Neural progenitor cell (in vitro differentiated cells): Measurements from ENCODE around the gene TMEM205. TPM values are rescaled to one million over a fixed set of nuclear protein-coding genes. Genes with fewer than 3 reads are reported as not detected.

Experiments used
- DNase-seq: peaks from one replicate; pipeline ENCODE4 v3.0.0-alpha.2; 2016; ENCODE audit warnings: low spot score
- H2AFZ ChIP-seq: fragments of 200-600 bp; sonication (generic); replicated peaks from 2 replicates; pipeline ENCODE4 v1.6.1; 2016; ENCODE audit warnings: antibody characterized with exemption
- H3F3A ChIP-seq: fragments of 200-600 bp; sonication (generic); 2 replicates; pipeline ENCODE4 v1.6.1; 2016; ENCODE audit warnings: antibody characterized with exemption, low read depth
- H3K27ac ChIP-seq: fragments of 200-600 bp; sonication (generic); 2 replicates; pipeline ENCODE4 v1.5.1; 2016; ENCODE audit warnings: mild to moderate bottlenecking
- H3K27me3 ChIP-seq: fragments of 200-600 bp; sonication (generic); 2 replicates; pipeline ENCODE4 v1.6.1; 2016; ENCODE audit warnings: mild to moderate bottlenecking, moderate library complexity
- H3K36me3 ChIP-seq: fragments of 200-600 bp; sonication (generic); 2 replicates; pipeline ENCODE4 v1.5.1; 2016
- H3K4me1 ChIP-seq: fragments of 200-600 bp; sonication (generic); 2 replicates; pipeline ENCODE4 v1.6.1; 2016; ENCODE audit warnings: mixed run types
- H3K4me2 ChIP-seq: fragments of 200-600 bp; sonication (generic); 2 replicates; pipeline ENCODE4 v1.6.1; 2016
- H3K4me3 ChIP-seq: fragments of 200-600 bp; sonication (generic); 2 replicates; pipeline ENCODE4 v1.5.1; 2016
- H3K79me2 ChIP-seq: fragments of 200-600 bp; sonication (generic); 2 replicates; pipeline ENCODE4 v1.6.1; 2016; ENCODE audit warnings: low read depth
- H3K9ac ChIP-seq: fragments of 200-600 bp; sonication (generic); 2 replicates; pipeline ENCODE4 v1.6.1; 2016
- H3K9me3 ChIP-seq: fragments of 200-600 bp; sonication (generic); 2 replicates; pipeline ENCODE4 v1.5.1; 2016; ENCODE audit warnings: low read depth
- H4K20me1 ChIP-seq: fragments of 200-600 bp; sonication (generic); 2 replicates; pipeline ENCODE4 v1.6.1; 2016; ENCODE audit warnings: low read depth
- H3K27ac Mint-ChIP-seq: 3 replicates; pipeline ENCODE4 v1.8.0; 2021; ENCODE audit warnings: mixed read lengths
- H3K27me3 Mint-ChIP-seq: 2 replicates; pipeline ENCODE4 v1.8.0; 2022; ENCODE audit warnings: low read depth, mild to moderate bottlenecking, inconsistent platforms, moderate library complexity, mixed read lengths; ENCODE audit not compliant: insufficient read depth
- H3K36me3 Mint-ChIP-seq: 3 replicates; pipeline ENCODE4 v1.8.0; 2021; ENCODE audit warnings: mixed read lengths
- H3K4me1 Mint-ChIP-seq: 3 replicates; pipeline ENCODE4 v1.8.0; 2021; ENCODE audit warnings: mixed read lengths
- H3K4me3 Mint-ChIP-seq: 3 replicates; pipeline ENCODE4 v1.8.0; 2021; ENCODE audit warnings: mild to moderate bottlenecking, moderate library complexity, mixed read lengths
- H3K9me3 Mint-ChIP-seq: 3 replicates; pipeline ENCODE4 v1.8.0; 2020; ENCODE audit warnings: mixed read lengths
- EZH2 ChIP-seq: fragments of 200-600 bp; sonication (generic); IDR thresholded peaks from 2 replicates; pipeline ENCODE4 v1.6.1; 2017; ENCODE audit warnings: antibody characterized with exemption, mild to moderate bottlenecking, moderate library complexity
- EZH2phosphoT487 ChIP-seq: fragments of 200-600 bp; sonication (generic); IDR thresholded peaks from 2 replicates; pipeline ENCODE4 v1.6.1; 2017; ENCODE audit warnings: antibody characterized with exemption
- total RNA-seq: library from RNA; depleted of rRNA; stranded (reverse); fragments of >200 nt; gene quantifications from 2 replicates; pipeline ENCODE4 v1.2.3, GENCODE V29; 2015; ENCODE audit warnings: low replicate concordance
- TF ChIP-seq, protein P1 (sequence below): fragments of 200-600 bp; sonication (generic); IDR thresholded peaks from 2 replicates; pipeline ENCODE4 v1.5.1; 2017; ENCODE audit warnings: antibody characterized with exemption, mild to moderate bottlenecking

The TMEM205 gene
- total RNA-seq, 1 donor from 2014 or later, result 57.0 TPM

DNA sequence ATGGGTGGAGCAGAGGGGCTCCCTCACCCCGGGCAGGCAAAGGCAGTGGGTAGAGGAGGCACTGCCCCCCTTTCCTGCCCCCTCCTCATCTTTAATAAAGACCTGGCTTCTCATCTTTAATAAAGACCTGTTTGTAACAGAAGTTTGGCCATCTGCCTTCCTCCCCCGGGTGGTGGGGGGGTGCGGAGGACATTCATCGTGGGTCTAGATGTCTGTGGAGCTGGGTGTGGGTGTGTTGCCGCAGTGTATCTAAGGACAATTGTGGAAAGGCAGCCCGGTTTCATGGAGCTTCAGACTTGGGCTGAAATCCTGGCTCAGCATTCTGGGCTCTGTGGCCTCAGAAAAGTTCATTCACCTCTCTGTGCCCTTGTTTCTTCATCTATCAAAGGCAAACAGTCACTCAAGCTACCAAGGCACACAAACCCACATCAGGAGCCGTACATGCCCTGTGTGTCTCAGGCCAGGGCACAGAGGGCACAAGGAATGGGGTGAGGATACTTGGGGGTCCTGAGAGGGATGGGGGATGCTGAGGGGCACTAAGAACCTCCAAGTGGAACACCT is 19.6 kb upstream of the TMEM205 start:
- Histone ChIP-seq H3K4me2 (no peak overlapping the region), H2AFZ (no peak overlapping the region), H3K4me3 (no peak overlapping the region), H3K9ac (no peak overlapping the region), H3F3A (peaks cover 6% of the 10 kb centered on the region), H3K27me3 (peaks cover 7% of the 10 kb centered on the region), H4K20me1 (peaks cover 34% of the 10 kb centered on the region), H3K4me1 (peaks cover 4% of the 10 kb centered on the region), H3K27ac (no peak overlapping the region), H3K79me2 (no peaks in the 10 kb centered on the region), H3K36me3 (no peaks in the 10 kb centered on the region), H3K9me3 (no peaks in the 10 kb centered on the region)
- Mint-ChIP-seq H3K9me3 (no peaks in the 10 kb centered on the region), H3K36me3 (no peaks in the 10 kb centered on the region), H3K27me3 (no peaks in the 10 kb centered on the region), H3K4me1 (peaks cover 10% of the 10 kb centered on the region), H3K27ac (no peak overlapping the region), H3K4me3 (no peak overlapping the region)
- DNase-seq, result no peak
- TF ChIP-seq EZH2phosphoT487, result no peak
- TF ChIP-seq, protein P1, sequence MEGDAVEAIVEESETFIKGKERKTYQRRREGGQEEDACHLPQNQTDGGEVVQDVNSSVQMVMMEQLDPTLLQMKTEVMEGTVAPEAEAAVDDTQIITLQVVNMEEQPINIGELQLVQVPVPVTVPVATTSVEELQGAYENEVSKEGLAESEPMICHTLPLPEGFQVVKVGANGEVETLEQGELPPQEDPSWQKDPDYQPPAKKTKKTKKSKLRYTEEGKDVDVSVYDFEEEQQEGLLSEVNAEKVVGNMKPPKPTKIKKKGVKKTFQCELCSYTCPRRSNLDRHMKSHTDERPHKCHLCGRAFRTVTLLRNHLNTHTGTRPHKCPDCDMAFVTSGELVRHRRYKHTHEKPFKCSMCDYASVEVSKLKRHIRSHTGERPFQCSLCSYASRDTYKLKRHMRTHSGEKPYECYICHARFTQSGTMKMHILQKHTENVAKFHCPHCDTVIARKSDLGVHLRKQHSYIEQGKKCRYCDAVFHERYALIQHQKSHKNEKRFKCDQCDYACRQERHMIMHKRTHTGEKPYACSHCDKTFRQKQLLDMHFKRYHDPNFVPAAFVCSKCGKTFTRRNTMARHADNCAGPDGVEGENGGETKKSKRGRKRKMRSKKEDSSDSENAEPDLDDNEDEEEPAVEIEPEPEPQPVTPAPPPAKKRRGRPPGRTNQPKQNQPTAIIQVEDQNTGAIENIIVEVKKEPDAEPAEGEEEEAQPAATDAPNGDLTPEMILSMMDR, result no peak
- no peak for TF ChIP-seq EZH2

DNA sequence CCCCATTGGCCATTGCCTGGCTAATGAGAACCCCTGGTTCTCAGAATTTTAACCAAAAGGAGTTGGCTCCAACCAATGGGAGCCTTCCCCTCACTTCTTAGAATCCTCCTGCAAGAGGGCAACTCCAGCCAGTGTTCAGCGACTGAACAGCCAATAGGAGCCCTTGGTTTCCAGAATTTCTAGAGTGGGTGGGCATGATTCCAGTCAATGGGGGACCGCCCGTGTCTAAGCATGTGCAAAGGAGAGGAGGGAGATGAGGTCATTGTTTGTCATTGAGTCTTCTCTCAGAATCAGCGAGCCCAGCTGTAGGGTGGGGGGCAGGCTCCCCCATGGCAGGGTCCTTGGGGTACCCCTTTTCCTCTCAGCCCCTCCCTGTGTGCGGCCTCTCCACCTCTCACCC is 18.9 kb upstream of the TMEM205 start:
- no peak overlapping the region for H3K4me3 Mint-ChIP-seq

DNA sequence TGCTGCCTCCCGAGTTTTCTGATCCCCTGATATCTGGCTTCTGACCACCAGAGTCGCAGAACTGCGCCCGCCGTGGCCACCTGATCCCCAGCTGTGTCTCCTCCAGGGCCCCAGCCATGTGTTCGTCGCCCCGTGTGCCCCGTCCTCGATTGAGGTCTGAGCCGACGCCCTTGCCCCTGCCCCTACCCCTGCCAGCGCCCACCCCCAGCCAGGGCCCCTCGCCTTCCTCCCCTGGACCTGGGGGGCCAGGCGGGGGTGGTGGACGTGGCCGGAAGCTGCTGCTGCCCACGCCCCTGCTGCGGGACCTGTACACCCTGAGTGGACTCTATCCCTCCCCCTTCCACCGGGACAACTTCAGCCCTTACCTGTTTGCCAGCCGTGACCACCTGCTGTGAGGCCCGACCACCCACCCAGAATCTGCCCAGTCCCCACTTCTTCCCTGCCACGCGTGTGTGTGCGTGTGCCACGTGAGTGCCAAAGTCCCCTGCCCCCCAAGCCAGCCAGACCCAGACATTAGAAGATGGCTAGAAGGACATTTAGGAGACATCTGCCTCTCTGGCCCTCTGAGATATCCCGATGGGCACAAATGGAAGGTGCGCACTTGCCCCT is 18.3 kb upstream of the TMEM205 start:
- Histone ChIP-seq H3K4me3 (no peak overlapping the region), H3K9me3 (no peaks in the 10 kb centered on the region), H3F3A (peaks cover 6% of the 10 kb centered on the region), H2AFZ (no peak overlapping the region), H3K4me1 (peaks cover 4% of the 10 kb centered on the region), H3K79me2 (no peaks in the 10 kb centered on the region), H3K9ac (no peak overlapping the region), H4K20me1 (peaks cover 30% of the 10 kb centered on the region), H3K36me3 (no peaks in the 10 kb centered on the region), H3K4me2 (no peak overlapping the region), H3K27me3 (peaks cover 19% of the 10 kb centered on the region), H3K27ac (no peak overlapping the region)
- peaks cover 10% of the 10 kb centered on the region for H3K4me1 Mint-ChIP-seq
- no peak for DNase-seq
- no peak overlapping the region for H3K4me3 Mint-ChIP-seq
- no peaks in the 10 kb centered on the region for H3K9me3 Mint-ChIP-seq
- peaks cover 4% of the 10 kb centered on the region for H3K27me3 Mint-ChIP-seq
- TF ChIP-seq EZH2 (no peak), EZH2phosphoT487 (no peak)
- TF ChIP-seq, protein P1, result no peak
- no peak overlapping the region for H3K27ac Mint-ChIP-seq
- no peaks in the 10 kb centered on the region for H3K36me3 Mint-ChIP-seq

More for the DNA sequence above, 18.9 kb upstream of the TMEM205 start:
- Mint-ChIP-seq H3K4me1 (peaks cover 10% of the 10 kb centered on the region), H3K36me3 (no peaks in the 10 kb centered on the region), H3K9me3 (no peaks in the 10 kb centered on the region), H3K27ac (no peak overlapping the region), H3K27me3 (peaks cover 3% of the 10 kb centered on the region)
- Histone ChIP-seq H4K20me1 (peaks cover 36% of the 10 kb centered on the region), H3K9ac (no peak overlapping the region), H3K9me3 (no peaks in the 10 kb centered on the region), H3K27ac (no peak overlapping the region), H3K4me2 (no peak overlapping the region), H3F3A (peaks cover 6% of the 10 kb centered on the region), H3K4me1 (peaks cover 4% of the 10 kb centered on the region), H3K4me3 (no peak overlapping the region), H2AFZ (no peak overlapping the region), H3K36me3 (no peaks in the 10 kb centered on the region), H3K27me3 (peaks cover 14% of the 10 kb centered on the region), H3K79me2 (no peaks in the 10 kb centered on the region)
- no peak for DNase-seq
- TF ChIP-seq EZH2phosphoT487, result no peak
- no peak for TF ChIP-seq EZH2
- TF ChIP-seq, protein P1, result no peak
